Stomach (tissue), 4 donors: Measurements from ENCODE around the gene IAPP.
"Not testable (repeated sequence)": the region's sequence is repeated elsewhere in the genome, so short reads cannot be mapped to it uniquely, and the experiment has no call there.

Experiments used
- POLR2A ChIP-seq, 4 donors: fragments of 450-650 bp; IDR thresholded peaks; one replicate each; pipeline ENCODE4 v1.6.1; 2016; ENCODE audit warnings: antibody characterized with exemption in 4 of 4, control low read depth in 2 of 4, mild to moderate bottlenecking in 1 of 4, moderate library complexity in 1 of 4
- POLR2AphosphoS5 ChIP-seq, 3 donors: sonication (generic); formaldehyde crosslinking; IDR thresholded peaks; one replicate each; pipeline ENCODE4 v1.6.1; 2016; ENCODE audit warnings: antibody characterized with exemption in 3 of 3
- TF ChIP-seq, protein P1 (sequence below), 7 experiments: fragments of 450-650 bp in 4 of 7; fragments of 200-600 bp in 3 of 7; sonication (generic) in 3 of 7; IDR thresholded peaks; one replicate each; pipeline ENCODE4 v1.5.1; 2016 to 2019; ENCODE audit warnings: antibody characterized with exemption in 7 of 7, control low read depth in 2 of 7, mild to moderate bottlenecking in 1 of 7

DNA sequence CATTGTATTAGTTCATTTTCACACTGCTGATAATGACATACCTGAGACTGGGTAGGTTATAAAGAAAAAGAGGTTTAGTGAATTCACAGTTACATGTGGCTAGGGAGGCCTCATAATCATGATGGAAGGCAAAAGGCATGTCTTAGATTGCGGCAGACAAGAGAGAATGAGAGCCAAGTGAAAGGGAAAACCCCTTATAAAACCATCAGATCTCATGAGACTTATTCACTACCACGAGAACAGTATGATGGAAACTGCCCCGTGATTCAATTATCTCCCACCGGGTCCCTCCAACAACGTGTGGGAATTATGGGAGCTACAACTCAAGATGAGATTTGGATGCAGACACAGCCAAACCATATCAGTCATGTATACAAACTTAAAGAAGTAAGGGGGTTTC, 45.7 kb downstream of the IAPP start:
- TF ChIP-seq, protein P1, sequence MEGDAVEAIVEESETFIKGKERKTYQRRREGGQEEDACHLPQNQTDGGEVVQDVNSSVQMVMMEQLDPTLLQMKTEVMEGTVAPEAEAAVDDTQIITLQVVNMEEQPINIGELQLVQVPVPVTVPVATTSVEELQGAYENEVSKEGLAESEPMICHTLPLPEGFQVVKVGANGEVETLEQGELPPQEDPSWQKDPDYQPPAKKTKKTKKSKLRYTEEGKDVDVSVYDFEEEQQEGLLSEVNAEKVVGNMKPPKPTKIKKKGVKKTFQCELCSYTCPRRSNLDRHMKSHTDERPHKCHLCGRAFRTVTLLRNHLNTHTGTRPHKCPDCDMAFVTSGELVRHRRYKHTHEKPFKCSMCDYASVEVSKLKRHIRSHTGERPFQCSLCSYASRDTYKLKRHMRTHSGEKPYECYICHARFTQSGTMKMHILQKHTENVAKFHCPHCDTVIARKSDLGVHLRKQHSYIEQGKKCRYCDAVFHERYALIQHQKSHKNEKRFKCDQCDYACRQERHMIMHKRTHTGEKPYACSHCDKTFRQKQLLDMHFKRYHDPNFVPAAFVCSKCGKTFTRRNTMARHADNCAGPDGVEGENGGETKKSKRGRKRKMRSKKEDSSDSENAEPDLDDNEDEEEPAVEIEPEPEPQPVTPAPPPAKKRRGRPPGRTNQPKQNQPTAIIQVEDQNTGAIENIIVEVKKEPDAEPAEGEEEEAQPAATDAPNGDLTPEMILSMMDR (IDR thresholded peaks at IDR 0.05), result not testable (repeated sequence)
- not testable (repeated sequence) for TF ChIP-seq POLR2AphosphoS5, POLR2A (IDR thresholded peaks at IDR 0.05)
